GM18907 (cell line): ENCODE results near the gene COL23A1.

Experiments used
- ATAC-seq: cut with Tn5 transposase; IDR thresholded peaks from one replicate; pipeline ENCODE4 v1.9.1; 2021; ENCODE audit warnings: mild to moderate bottlenecking, moderate library complexity; ENCODE audit not compliant: unreplicated experiment

The COL23A1 gene

DNA sequence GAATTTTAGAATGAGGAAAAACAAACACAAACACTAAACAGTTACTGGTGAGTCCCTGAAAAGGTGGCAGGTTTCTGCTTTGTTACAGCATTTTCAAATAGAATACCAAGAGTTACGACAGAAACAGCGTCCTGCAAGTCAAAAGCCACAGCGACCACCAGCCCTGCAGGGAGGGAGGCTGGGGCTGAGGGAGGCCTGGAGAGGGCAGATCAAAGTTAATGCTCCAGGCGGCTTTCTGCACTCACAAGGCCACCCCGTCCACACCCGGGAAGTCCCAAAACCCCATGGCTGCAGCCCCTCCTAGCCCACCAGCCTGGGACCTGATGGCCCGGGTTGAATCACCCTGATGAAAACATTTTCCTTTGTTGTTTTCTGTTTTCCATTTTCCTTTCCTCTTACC is 29.3 kb downstream of the COL23A1 start:
- no peak for ATAC-seq

DNA sequence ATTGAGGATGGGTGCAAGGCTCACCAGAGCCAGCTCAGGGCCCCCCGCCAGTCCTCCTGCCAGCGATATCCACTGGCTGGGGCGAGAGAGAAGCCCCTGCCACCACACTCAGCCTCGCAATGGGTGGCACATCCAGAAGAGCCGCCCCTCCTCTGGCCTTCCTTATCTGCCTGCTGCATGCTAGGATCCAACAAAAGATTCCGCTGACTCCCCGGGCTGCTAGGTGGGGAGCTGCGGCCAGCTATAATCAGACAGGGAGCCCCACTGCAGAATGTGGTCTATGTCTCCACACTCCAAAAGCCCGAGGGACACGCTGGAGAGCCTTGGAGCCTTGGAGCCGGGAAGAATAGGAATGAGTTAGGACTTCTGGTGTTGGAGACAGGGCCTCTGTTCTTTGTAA is 32.8 kb downstream of the COL23A1 start:
- no peak for ATAC-seq

DNA sequence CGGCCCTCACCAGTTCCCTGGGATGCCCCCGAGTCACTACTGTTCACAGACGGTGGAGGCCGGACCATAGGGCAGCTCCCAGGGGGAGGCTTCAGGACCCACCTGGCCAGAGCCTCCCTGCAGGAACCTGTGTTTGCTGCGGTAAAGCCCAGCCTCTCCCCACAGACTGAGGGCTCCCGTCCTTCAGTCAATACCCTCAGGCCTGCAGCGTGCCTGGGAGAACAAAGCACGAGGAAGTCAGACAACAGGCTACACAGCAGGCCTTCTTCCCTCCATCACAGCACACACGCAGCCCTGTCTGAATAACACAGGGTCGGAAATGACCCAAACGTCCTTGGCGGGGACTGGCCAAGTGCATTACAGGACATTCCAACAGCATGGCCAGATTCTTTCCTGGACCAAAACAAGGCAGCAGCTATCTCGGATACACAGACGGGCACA is 34.4 kb downstream of the COL23A1 start:
- no peak for ATAC-seq

DNA sequence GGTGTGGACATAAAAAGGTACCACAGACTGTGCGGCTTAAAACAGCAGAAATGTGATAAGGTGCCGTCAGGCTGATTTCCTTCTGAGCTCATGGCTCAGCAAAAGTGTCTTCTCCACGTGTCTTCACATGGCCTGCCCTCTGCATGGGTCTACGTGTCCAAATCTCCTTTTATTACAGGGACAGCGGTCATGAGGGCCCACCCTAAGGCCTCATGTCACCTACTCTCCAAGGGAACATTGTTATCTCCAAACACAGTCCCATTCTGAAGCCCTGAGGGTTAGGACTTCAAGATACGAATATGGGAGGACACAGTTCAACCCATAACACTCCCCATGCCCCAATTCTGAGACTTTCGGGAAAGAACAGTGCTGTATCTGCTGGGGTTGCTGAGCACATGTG is 35.2 kb downstream of the COL23A1 start:
- ATAC-seq: no peak

DNA sequence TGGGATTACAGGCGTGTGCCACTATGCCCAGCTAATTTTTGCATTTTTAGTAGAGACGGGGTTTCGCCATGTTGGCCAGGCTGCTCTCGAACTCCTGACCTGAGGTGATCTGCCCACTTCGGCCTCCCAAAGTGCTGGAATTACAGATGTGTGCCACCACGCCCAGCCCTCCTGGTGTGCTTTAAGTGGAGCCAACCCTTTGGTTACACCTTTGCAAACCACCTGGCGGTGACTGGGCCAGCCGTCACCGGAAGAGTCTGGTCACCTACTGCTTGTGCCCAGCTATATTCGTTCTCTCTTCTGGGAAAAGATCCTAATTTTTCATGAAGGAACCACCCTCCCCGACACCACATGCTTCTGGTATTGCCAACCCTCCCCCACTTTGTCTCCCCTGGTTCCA is 35.9 kb downstream of the COL23A1 start:
- ATAC-seq: no peak

DNA sequence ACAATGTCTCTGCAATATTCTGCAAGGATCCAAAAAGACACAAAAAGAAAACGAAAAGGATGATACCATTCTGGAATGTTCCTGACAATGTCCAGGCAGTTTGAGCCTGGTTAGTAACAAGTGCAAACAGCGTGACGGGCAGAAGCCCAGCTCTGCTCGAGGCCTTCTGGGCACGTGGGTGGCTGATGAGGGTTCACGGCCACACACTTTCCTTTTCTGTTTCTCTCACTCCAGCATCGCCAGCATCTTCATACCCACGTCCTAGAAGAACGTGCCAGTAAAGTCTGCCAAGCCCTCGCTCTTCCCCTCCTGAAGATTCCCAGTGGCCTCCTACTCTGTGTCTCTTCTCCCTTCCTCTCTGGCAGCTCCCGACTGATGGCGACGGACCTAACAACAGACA is 36.7 kb downstream of the COL23A1 start:
- no peak for ATAC-seq

DNA sequence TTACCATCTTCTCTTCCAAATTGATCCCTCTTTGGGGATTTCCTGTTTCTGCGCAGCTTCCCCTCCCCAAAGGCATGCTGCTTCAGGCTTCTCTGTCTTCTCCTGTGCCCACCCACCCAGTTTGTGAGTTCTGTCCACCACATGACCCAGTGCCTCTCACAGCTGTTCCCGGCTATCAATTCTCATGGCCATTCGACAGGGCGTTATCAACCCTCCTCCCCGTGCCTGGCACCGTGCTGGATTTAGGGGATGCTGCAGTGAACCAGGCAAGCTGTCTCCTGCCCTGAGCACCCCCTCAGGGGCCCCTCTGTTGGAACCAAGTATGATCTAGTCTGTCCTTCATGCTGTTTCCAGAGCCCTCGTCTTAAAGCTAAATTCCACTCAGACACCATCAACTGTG is 38.7 kb downstream of the COL23A1 start:
- no peak for ATAC-seq

DNA sequence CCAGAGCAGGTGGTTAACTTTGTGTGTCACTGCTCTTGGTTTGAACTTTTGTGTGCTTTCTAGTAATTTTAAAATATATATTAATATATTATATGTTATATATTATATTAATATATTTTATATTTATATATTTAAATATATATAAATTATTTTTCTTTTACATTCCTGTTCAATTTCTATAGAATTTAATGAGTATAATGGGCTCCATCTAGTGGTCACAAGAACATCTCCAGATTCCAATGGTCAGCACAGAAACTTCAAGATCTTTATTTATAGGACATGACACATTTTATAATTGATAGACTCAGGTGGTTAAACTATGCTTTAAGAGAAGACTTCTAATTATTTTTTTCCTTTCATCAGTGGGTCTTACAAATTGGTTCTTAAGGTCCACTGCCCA is 39.1 kb downstream of the COL23A1 start:
- no peak for ATAC-seq

DNA sequence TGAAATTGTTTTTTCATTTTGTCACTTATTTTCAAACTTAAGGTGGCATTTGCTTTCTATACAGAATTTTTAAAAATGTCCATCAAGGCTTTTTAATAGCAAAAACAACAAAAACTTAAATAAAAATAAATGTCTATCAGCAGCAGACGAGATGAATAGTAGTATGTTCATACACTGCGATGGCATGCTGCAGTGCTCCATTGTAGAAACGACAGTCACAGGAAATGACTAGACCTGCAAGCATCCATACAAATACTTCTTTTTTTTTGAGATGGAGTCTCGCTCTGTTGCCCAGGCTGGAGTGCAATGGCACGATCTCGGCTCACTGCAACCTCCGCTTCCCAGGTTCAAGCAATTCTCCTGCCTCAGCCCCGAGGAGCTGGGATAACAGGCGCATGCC is 41.4 kb downstream of the COL23A1 start:
- ATAC-seq: no peak

DNA sequence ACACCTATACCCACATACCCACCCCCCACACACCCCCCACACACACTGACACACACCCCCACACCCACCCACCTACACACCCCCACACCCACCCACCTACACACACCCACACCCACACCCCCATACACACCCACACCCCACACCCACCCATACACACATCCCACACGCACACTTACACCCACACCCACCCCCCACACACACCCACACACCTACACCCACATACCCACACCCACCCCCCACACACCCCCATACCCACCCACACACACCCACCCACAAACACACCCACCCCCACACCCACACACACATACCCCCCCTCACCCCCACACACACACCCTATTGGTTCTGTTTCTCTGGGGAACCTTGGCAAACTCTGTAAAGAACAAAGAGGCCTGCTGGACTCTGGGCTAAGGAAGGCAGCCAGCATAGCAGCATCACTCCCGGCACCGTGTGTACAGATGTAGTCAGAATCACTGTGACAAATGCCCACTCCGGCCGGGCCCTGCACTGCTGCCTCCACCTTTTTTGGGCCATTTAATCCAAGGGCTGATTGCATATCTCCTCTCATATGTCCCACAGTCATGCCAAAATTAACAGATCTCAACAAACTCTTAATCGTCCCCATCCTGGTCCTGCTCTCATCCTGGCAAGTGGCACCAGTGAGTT is 42.3 kb downstream of the COL23A1 start:
- no peak for ATAC-seq

DNA sequence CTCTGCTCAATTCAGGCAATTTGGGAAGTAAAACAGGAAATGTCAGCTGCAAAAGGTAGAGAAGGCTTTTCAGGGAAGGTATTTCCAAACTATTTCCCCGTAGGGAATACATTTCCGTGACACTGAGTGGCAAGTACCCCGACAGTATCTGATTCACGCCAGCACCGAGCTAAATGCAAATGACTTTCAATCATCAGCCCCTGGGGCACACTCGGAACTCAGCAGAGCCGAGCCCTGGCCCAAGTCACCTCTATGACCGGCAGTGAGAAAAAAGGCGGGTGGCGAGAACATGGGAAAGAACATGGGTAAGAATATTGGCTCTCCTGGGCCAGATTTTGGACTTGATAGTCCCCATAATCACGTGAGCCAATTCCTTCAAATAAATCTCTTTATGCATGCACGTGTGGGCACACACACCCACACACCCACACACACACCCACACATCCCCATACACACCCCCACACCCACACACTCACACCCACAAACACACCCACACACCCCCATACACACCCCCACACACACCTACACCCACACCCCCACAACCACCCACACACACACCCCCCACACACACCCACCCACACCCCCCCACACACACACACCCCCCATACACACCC is 43.0 kb downstream of the COL23A1 start:
- ATAC-seq: no peak

DNA sequence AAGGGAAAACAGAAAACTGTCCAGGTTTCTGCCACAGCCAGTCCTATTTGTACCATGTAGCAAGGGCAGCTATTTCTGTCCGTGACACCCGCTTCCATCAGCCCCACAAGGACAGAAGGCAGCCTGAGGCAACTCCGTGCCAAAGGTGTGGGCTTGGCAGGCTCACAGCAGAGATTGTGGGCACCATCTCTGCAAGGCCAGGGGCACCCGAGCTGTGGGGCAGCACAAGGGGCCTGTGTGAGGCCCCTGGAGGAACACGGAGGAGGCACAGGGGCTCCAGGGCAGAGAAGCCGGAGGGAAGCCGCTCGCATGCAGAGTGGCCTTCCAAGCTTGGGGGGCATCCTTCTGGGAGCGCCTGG is 43.5 kb downstream of the COL23A1 start:
- no peak for ATAC-seq

DNA sequence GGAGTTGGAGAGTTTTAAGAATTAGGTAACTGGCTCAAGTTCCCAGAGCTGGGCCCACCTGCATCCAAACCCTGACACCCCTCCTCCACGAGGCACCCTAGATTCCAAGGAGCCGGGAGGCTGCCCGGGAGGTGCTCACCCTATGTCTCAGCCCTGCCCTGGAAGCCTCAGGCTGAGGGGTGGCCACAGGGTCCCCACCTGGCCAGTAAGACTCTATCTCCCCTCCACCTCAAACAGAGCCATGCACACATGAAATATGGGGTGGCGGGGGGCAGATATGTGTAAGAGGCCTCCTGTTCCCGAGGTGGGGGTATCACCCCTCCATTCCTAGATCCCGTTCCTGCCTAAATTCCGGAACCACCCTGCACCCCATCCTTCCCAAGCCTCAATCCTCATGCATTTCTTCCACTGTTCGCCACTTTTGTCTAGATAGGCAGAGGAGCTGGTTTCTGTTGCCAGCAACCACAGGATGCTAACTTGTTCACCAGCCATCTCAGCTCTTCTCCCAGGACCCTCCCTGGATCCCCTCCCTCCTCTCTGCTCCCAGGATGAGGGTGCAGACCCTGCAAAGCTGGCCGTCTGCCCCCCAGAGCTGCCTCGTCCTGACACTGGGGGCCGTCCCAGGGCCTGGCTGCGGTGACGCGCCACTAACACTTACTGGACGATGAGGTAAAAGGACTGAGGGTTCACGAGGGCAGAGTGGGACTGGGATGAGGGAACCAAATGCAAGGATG is 44.1 kb downstream of the COL23A1 start:
- no peak for ATAC-seq

DNA sequence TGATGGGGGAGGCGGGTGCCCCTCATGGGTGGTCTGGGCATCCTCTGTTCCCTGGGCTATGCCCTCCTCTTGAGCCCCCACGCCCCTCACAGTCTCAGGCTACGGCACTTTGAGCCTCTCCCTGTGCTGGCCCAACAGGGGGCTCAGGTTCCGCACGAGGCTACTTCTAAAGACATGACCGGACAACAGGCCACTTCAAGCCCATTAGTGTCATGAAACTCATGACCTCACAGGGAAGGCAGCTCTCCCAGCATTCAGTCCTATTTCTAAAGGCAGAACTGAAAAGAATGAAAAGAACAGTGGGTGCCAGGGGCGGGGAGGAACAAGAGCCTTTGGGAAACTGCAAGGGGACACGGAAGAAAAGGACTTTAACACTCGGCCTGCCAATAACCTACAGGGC is 45.0 kb downstream of the COL23A1 start:
- no peak for ATAC-seq

DNA sequence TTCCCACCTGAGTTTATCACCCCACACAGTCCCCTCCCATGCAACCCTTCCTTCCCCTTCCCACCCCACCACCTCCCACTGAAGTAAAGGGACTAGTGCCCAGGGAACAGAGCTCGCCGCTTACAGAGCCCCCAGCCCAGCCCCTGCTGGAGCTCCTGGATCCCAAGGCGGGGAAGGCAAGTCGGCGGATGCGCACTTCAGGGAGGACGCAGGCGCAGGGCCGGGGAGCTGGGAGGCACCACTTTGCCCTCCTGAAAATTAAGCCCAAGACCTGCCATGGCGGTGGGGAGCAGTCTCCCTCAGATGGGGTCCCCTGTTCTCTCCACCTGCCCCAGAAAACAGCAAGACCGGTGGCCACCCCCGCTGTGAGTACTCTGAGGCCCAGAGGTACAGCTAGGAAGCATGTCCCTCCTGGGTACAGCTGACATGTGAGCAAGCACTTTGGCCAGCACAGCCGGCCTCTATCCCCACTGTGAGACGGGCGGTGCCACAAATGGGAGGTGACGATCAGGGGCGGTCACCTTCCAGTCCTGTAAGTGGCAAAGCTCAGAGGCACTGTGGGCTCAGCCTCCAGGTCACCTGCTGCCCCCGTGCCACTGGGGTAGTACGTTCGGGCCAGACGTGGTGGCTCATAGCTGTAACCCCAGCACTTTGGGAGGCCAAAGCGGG is 45.9 kb downstream of the COL23A1 start:
- ATAC-seq: no peak

DNA sequence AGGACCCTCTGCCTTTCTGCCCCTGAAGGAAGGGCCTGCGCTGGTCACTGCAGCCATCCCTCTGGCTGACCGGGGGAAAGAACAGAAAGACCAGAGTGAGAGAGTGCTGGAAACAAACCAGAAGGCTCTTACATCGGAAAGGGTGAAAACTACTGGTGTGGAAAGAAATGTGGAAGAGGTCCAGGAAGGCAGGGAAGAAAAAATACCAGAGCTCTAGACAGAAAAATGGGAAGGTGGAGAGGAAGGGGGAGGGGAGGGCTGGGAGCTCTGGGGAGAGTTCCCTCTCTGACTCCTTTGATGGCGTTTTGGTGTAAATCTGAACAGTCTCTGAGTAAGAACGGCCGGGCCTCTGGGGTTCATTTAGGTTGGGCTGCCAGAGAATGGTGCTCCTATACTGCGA is 47.7 kb downstream of the COL23A1 start:
- ATAC-seq: no peak

DNA sequence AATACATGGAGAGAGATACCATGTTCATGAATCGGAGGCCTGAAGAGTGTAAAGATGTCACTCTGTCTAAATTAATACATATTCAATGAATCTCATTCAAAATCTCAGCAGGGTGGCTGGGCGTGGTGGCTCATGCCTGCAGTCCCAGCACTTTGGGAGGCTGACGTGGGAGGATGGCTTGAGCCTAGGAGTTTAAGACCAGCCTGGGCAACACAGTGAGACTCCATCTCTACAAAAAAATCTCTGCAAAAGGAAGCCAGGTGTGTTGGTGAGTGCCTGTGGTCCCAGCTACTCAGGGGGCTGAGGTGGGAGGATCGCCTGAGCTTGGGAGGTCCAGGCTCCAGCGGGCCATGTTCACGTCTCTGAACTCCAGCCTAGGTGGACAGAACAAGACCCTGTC is 49.7 kb downstream of the COL23A1 start:
- ATAC-seq: no peak

DNA sequence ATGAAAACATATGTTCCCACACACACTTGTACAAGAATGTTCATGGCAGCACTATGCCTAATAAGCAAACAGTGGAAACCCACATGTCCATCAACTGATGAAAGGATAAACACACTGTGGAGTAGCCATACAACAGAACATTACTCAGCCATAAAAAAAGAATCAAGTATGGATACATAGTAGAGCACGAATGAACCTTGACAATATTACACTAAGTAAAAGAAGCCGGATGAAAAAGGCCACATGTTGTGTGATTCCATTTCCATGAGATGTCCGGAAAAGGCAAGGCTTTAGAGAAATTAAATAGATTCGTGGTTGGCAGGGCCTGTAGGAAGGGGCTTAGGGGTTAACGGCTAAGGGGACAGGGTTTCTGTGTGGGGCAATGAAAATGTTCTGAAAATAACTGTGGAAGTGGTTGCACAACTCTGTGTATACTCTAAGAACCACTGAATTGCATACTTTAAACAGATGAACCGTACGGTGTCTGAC is 51.4 kb downstream of the COL23A1 start:
- ATAC-seq: no peak

DNA sequence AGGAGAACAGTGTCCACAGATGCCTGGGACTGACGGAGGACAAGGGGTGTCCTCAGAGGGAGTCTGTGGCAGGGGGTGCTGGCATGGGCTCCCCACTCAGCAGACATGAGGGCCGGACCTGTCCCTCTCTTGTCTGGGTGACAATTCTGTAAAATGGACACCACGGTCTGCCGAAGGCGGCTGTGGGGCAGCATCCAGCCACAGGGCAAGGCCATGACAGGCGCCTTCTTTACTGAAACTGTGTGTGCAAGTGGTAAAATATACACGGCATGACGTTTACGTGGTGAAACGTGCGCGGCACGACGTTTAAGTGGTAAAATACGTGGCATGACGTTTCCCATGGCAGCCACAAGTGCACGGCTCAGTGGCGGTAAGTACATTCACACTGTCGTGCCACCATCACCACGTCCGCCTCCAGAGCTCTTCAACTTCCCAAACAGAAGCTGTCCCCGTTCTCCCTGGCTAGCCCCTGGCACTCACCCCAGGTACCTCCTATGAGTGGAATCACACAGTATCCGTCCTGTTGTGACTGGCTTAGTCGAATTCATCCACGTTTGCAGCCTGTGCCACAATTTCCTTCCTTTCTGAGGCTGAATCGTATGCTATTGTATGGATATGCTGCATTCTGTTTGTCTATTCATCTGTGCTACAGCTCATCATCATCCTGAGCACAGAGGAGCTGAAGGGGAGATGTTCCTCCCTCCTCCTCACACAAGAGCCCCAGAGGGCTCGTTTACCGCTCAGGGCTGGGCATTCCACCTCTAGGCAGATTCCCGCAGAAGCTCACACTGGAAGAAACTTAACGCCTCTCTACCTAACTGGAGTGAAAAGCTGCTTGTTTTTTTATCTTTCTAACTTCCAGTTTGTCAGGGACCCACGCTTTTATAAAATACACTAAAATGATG is 52.5 kb downstream of the COL23A1 start:
- ATAC-seq: no peak

DNA sequence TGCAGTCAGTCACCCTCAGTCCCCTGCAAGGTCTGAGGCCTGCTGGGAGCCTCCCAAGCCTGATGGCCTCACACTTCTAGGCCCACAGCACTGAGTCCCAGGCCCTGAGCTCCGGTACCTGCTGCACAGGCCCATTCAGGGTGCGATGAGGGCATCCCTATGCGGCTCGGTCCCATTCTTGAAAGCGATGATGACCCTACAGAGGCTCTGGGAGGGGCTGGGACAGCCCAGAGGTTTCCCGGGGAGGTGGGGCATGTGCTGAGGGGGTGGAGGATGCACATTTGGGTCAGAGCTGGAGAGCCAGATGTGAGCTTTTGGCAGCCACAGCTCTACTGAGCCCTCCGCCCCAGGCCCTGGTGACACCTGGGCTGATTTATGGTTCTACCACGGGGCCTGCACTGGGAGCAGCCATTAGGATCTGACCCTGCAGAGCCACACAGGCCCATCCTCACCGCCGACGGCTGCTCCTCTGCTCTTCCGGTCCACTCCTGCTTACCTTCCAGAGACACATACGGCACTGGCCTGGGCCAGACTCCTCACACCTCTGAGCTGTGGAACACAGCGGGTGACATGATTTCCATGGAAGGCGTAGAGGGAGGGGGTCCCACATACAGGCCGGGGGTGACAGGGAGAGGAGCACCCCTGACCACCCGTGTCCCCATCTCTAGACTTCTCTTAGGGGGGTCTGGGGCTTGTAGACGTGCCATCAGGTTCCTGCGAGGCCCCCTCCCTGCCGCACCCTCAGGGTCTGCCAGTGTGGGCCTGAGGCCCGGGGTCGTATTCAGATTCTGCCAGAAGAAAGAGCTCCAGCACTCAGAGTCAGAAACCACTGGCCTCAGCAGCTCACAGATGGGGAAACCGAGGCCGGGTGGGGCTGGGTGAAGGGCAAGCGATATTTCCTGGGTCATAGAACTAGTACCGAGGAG is 53.4 kb downstream of the COL23A1 start:
- no peak for ATAC-seq
